GM23338 (cell line): ENCODE measurements around the gene DRG2. TPM values are rescaled to one million over a fixed set of nuclear protein-coding genes. Genes with fewer than 3 reads are reported as not detected.

ENCODE experiments used
- CTCF ChIP-seq, 2 experiments: fragments of 200-600 bp in 1 of 2; sonication (generic) in 1 of 2; conservative IDR thresholded peaks; 2 replicates each; pipeline versions ENCODE4 v1.5.1 to v1.6.1; 2016 to 2017; ENCODE audit warnings: antibody characterized with exemption in 2 of 2, low read depth in 2 of 2, mild to moderate bottlenecking in 2 of 2, moderate library complexity in 1 of 2
- EZH2 ChIP-seq: fragments of 200-600 bp; sonication (generic); IDR thresholded peaks from one replicate; pipeline ENCODE4 v1.8.0; 2017; ENCODE audit warnings: antibody characterized with exemption, mild to moderate bottlenecking, low read depth; ENCODE audit not compliant: unreplicated experiment
- EZH2phosphoT487 ChIP-seq: fragments of 200-600 bp; sonication (generic); IDR thresholded peaks from one replicate; pipeline ENCODE4 v1.8.1; 2018; ENCODE audit warnings: antibody characterized with exemption; ENCODE audit not compliant: unreplicated experiment
- JUNB ChIP-seq: IDR thresholded peaks from one replicate; pipeline ENCODE4 v1.6.1; 2016; ENCODE audit warnings: antibody characterized with exemption; ENCODE audit not compliant: unreplicated experiment
- NANOG ChIP-seq: IDR thresholded peaks from 2 replicates; pipeline ENCODE4 v1.6.1; 2016; ENCODE audit warnings: antibody characterized with exemption, borderline replicate concordance
- POLR2AphosphoS5 ChIP-seq: IDR thresholded peaks from 2 replicates; pipeline ENCODE4 v1.6.1; 2016; ENCODE audit warnings: antibody characterized with exemption, low read depth
- REST ChIP-seq: IDR thresholded peaks from one replicate; pipeline ENCODE4 v1.6.1; 2018; ENCODE audit warnings: antibody characterized with exemption; ENCODE audit not compliant: unreplicated experiment
- STAT1 ChIP-seq: IDR thresholded peaks from one replicate; pipeline ENCODE4 v1.6.1; 2016; ENCODE audit warnings: antibody characterized with exemption; ENCODE audit not compliant: unreplicated experiment
- ZNF114 ChIP-seq: fragments of 250-450 bp; sonication (Bioruptor Pico); IDR thresholded peaks from 2 replicates; pipeline ENCODE4 v1.5.0; 2020; ENCODE audit warnings: mild to moderate bottlenecking, moderate library complexity
- ZNF331 ChIP-seq: fragments of 250-450 bp; sonication (Bioruptor Pico); IDR thresholded peaks from 2 replicates; pipeline ENCODE4 v1.5.0; 2020; ENCODE audit warnings: low read depth, mild to moderate bottlenecking, moderate library complexity
- ZNF462 ChIP-seq: fragments of 250-450 bp; sonication (Bioruptor Pico); IDR thresholded peaks from 2 replicates; pipeline ENCODE4 v1.5.0; 2020; ENCODE audit warnings: mild to moderate bottlenecking, moderate library complexity
- polyA plus RNA-seq: library from polyadenylated mRNA; unstranded; fragments of >200 nt; fragmentation: Nextera tagmentation; extraction: Ambion mirVana; gene quantifications from 2 replicates; pipeline ENCODE4 v1.2.1, GENCODE V29; 2016
- total RNA-seq: library from RNA; depleted of rRNA; stranded (reverse); fragments of >200 nt; shearing (Covaris generic); gene quantifications from 2 replicates; pipeline ENCODE4 v1.2.3, GENCODE V29; 2014

Gene DRG2
- total and polyA plus RNA-seq, 2 experiments from 2014 or later: 36.2 to 48.0 TPM

- TF ChIP-seq ZNF462 (no peak), REST (no peak), STAT1 (no peak), EZH2phosphoT487 (no peak), EZH2 (no peak), CTCF (conservative IDR thresholded peaks at IDR 0.05; ENCODE audit: low read depth in 2 of 2) (no peak), JUNB (no peak), POLR2AphosphoS5 (no peak), ZNF331 (CRISPR knock-in tag) (no peak), NANOG (no peak), ZNF114 (CRISPR knock-in tag) (no peak)
Observed at GRCh38 chr17:18115517-18115916, 27.8 kb downstream of the DRG2 start (continued).
